B cell (primary cell): ENCODE data around the gene CACNA1D.

Experiments used
- EZH2 ChIP-seq: IDR thresholded peaks from 2 replicates; pipeline ENCODE4 v1.6.1; 2012; ENCODE audit warnings: borderline replicate concordance, low read depth, mild to moderate bottlenecking, moderate library complexity, low read length; ENCODE audit not compliant: insufficient read depth, poor library complexity, severe bottlenecking
- TF ChIP-seq, protein P1 (sequence below): fragments of 200-600 bp; IDR thresholded peaks from one replicate; pipeline ENCODE4 v1.8.0; 2022; ENCODE audit warnings: antibody characterized with exemption, mild to moderate bottlenecking

DNA sequence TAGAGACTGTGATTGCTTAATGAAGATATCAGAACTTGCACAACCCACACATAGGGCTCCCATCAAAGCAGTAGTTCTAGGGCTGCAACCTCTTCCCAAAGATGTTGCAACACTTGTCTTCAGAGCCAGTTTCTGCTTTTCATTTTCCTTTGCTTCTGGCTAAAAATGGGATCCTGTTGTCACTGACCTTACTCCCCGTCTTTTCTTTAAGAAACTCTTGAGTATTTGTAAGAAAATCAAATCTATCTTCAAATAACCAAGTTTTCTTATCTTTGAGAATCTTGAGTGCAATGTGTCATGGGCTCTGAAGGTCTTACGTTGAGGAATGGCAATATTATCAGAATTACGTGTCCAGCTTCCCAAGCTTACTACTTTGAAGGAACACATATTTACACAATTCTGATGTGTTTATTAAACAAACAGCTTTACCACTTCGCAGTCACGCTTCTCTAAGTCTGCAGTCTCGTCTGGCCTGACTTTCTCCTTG is 24.1 kb downstream of the CACNA1D start:
- TF ChIP-seq, protein P1, sequence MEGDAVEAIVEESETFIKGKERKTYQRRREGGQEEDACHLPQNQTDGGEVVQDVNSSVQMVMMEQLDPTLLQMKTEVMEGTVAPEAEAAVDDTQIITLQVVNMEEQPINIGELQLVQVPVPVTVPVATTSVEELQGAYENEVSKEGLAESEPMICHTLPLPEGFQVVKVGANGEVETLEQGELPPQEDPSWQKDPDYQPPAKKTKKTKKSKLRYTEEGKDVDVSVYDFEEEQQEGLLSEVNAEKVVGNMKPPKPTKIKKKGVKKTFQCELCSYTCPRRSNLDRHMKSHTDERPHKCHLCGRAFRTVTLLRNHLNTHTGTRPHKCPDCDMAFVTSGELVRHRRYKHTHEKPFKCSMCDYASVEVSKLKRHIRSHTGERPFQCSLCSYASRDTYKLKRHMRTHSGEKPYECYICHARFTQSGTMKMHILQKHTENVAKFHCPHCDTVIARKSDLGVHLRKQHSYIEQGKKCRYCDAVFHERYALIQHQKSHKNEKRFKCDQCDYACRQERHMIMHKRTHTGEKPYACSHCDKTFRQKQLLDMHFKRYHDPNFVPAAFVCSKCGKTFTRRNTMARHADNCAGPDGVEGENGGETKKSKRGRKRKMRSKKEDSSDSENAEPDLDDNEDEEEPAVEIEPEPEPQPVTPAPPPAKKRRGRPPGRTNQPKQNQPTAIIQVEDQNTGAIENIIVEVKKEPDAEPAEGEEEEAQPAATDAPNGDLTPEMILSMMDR, result no peak
- no peak for TF ChIP-seq EZH2
